ENCODE measurements around the gene OVOL3. TPM values are rescaled to one million over a fixed set of nuclear protein-coding genes. Genes with fewer than 3 reads are reported as not detected.

The OVOL3 gene
- total RNA-seq, 1 donor from 2014 or later, result not detected

Other genes with a start within 250 kb of the OVOL3 start
- gene APLP1, start 242.6 kb upstream of the OVOL3 start, total RNA-seq, result 6.2 TPM
- 14.1 TPM for gene NFKBID, start 210.6 kb upstream of the OVOL3 start, total RNA-seq
- gene HCST, start 208.6 kb upstream of the OVOL3 start, total RNA-seq, result 6.8 TPM
- gene TYROBP, start 202.8 kb upstream of the OVOL3 start, total RNA-seq, result 18.7 TPM
- 9.6 TPM for gene LRFN3, start 174.8 kb upstream of the OVOL3 start, total RNA-seq
- 13.8 TPM for gene SDHAF1, start 116.0 kb upstream of the OVOL3 start, total RNA-seq
- gene SYNE4, start 102.3 kb upstream of the OVOL3 start, total RNA-seq, result 4.1 TPM
- 23.8 TPM for gene ALKBH6, start 96.9 kb upstream of the OVOL3 start, total RNA-seq
- 14.9 TPM for gene CLIP3, start 78.3 kb upstream of the OVOL3 start, total RNA-seq
- gene THAP8, start 56.9 kb upstream of the OVOL3 start, total RNA-seq, result 3.8 TPM
- 1.6 TPM for gene WDR62, start 56.2 kb upstream of the OVOL3 start, total RNA-seq
- 49.6 TPM for gene POLR2I, start 3.7 kb downstream of the OVOL3 start, total RNA-seq
- gene TBCB, start 4.3 kb downstream of the OVOL3 start, total RNA-seq, result 117 TPM
- gene CAPNS1, start 28.9 kb downstream of the OVOL3 start, total RNA-seq, result 649 TPM
- gene COX7A1, start 41.3 kb downstream of the OVOL3 start, total RNA-seq, result 66.7 TPM
- gene ZNF565, start 103.5 kb downstream of the OVOL3 start, total RNA-seq, result 7.5 TPM
- 70.3 TPM for gene ZNF146, start 104.0 kb downstream of the OVOL3 start, total RNA-seq